HG03575 (cell line): ENCODE results near the gene CAMK1.
"Not testable (repeated sequence)": the region's sequence is repeated elsewhere in the genome, so short reads cannot be mapped to it uniquely, and the experiment has no call there.

Experiments
- ATAC-seq: cut with Tn5 transposase; IDR thresholded peaks from one replicate; pipeline ENCODE4 v1.9.1; 2021; ENCODE audit not compliant: unreplicated experiment, insufficient number of reproducible peaks, low FRiP score; ENCODE audit errors: extremely low read depth

CAMK1 gene

GRCh38 chr3:9779075-9779593 lies 9.4 kb upstream of the CAMK1 start:
- ATAC-seq = no peak

- no peak for ATAC-seq
These were observed 8.7 kb upstream of the CAMK1 start for GRCh38 chr3:9778143-9779074.

- no peak for ATAC-seq
These were observed 7.9 kb upstream of the CAMK1 start for GRCh38 chr3:9777694-9778021.

GRCh38 chr3:9776896-9777693 lies 7.3 kb upstream of the CAMK1 start:
- no peak for ATAC-seq

GRCh38 chr3:9771007-9771406 lies 1.3 kb upstream of the CAMK1 start:
- not testable (repeated sequence) for ATAC-seq

GRCh38 chr3:9770276-9770812 lies 597 bp upstream of the CAMK1 start:
- ATAC-seq = no peak

GRCh38 chr3:9769012-9769411 lies 735 bp downstream of the CAMK1 start:
- no peak for ATAC-seq

GRCh38 chr3:9768141-9768775 lies 1.5 kb downstream of the CAMK1 start:
- ATAC-seq = no peak

GRCh38 chr3:9767418-9767817 lies 2.3 kb downstream of the CAMK1 start:
- no peak for ATAC-seq

- ATAC-seq = no peak
These were observed 3.9 kb downstream of the CAMK1 start for GRCh38 chr3:9765865-9766264.

GRCh38 chr3:9762871-9763270 lies 6.9 kb downstream of the CAMK1 start:
- ATAC-seq = no peak

- no peak for ATAC-seq
These were observed 7.8 kb downstream of the CAMK1 start for GRCh38 chr3:9761919-9762318.

GRCh38 chr3:9760779-9761505 lies 8.8 kb downstream of the CAMK1 start:
- no peak for ATAC-seq

GRCh38 chr3:9757427-9757826 lies 12.3 kb downstream of the CAMK1 start:
- no peak for ATAC-seq

- no peak for ATAC-seq
These were observed 15.1 kb downstream of the CAMK1 start for GRCh38 chr3:9754678-9755077.

GRCh38 chr3:9750556-9751411 lies 19.0 kb downstream of the CAMK1 start:
- no peak for ATAC-seq

GRCh38 chr3:9749645-9750555 lies 19.8 kb downstream of the CAMK1 start, which contains the start of gene OGG1:
Gene OGG1, plus strand, starts transcription at chr3:9749952. Its CDS starts 335 bp downstream, at chr3:9750287.
- ATAC-seq = peak; percentile 47
